ENCODE measurements around the gene BRSK2.

- no peak for TF ChIP-seq EZH2 (IDR thresholded peaks at IDR 0.05; ENCODE audit: borderline replicate concordance, low read length)
- TF ChIP-seq CTCF (IDR thresholded peaks at IDR 0.05; ENCODE audit: low read length) = no peak
Observed at GRCh38 chr11:1352696-1353382, 36.9 kb upstream of the BRSK2 start.
